Omental fat pad (tissue), 4 donors: ENCODE measurements around the gene SLC6A1. TPM values are rescaled to one million over a fixed set of nuclear protein-coding genes. Genes with fewer than 3 reads are reported as not detected.
"Not testable (repeated sequence)": the region's sequence is repeated elsewhere in the genome, so short reads cannot be mapped to it uniquely, and the experiment has no call there.

Experiments
- ATAC-seq: fragments of 150-250 bp; one replicate; pipeline ENCODE4 v1.9.1; 2016; ENCODE audit warnings: mild to moderate bottlenecking, moderate library complexity; ENCODE audit not compliant: low FRiP score
- DNase-seq: peaks from one replicate; pipeline ENCODE4 v3.0.0-alpha.2; 2019; ENCODE audit warnings: low spot score
- CTCF ChIP-seq, 3 donors: fragments of 450-650 bp; IDR thresholded peaks; one replicate each; pipeline ENCODE4 v1.5.1; 2016 to 2017; ENCODE audit warnings: antibody characterized with exemption in 3 of 3, mild to moderate bottlenecking in 3 of 3, moderate library complexity in 2 of 3
- total RNA-seq, 4 donors: library from RNA; depleted of rRNA; stranded (reverse); fragments of >200 nt; gene quantifications; one replicate each; pipeline ENCODE4 v1.1.0, GENCODE V29; 2016

Gene SLC6A1
- total RNA-seq, 4 donors from 2014 or later = 0.09 to 2.0 (median 0.49) TPM

DNA sequence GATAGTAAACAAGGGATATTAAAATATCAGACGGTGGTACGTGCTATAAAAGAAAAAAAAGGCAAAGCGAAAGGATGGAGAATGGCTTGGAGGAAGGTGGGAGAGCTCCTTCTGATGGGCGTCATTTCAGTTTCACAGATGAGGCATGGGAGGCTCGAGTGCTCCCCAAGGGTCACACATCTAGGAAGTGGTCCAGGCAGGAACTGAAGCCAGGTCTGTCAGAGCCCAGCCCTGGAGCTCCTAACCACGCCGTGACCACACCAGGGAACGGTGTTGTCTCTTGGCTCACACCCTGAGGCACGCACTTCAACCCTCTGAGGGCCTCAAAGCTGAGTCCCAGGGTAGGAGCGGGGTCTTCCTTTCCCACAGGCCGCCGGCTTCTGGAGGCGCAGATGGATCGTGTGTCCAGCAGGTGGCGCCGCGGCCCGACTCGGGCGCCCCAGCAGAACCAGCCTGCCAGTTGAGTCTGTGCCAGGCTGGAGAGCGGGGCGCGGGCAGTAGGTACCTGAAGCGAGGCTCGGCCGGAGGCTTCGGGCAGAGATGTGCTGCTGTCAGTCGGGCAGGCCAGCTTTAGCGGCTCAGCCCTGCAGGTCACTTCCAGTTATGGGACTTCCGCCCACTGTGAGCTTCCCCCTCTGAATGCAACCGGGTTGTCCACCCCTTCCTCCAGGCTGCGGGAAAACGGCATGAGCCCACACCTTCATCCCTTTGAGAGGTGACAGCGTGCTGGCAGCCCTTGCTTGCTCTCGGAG is 68.1 kb downstream of the SLC6A1 start:
- DNase-seq = peak; percentile 40
- peak in 2 of 3 donors; percentile 35 to 66 for TF ChIP-seq CTCF (IDR thresholded peaks at IDR 0.05)
- ATAC-seq = peak; percentile 88

GRCh38 chr3:11061268-11061871 is 68.8 kb downstream of the SLC6A1 start:
- not testable (repeated sequence) for ATAC-seq, DNase-seq

- DNase-seq = no peak
- no peak for TF ChIP-seq CTCF (IDR thresholded peaks at IDR 0.05)
- no peak for ATAC-seq
Measured at GRCh38 chr3:11062704-11063103, 70.2 kb downstream of the SLC6A1 start.

DNA sequence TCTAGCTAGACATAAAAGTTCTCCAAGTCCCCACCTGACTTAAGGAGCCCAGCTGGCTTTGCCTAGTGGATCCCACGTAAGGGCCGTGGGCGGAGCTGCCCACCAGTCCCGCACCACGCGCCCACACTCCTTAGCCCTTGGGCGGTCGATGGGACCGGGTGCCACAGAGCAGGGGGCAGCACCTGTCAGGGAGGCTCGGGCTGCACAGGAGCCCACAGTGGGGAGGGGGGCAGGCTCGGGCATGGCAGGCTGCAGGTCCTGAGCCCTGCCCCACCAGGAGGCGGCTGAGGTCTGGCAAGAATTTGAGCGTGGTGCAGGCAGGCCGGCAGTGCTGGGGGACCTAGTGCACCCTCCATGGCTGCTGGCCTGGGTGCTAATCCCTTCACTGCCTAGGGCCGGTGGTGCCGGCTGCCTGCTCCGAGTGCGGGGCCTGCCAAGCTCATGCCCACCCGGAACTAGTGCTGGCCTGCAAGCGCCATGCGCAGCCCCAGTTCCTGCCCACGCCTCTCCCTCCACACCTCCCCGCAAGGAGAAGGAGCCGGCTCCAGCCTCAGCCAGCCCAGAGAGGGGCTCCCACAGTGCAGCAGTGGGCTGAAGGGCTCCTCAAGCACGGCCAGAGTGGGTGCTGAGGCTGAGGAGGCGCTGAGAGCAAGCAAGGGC is 78.7 kb downstream of the SLC6A1 start:
- DNase-seq (no peak), ATAC-seq (no peak)
- TF ChIP-seq CTCF (IDR thresholded peaks at IDR 0.05) = no peak

- ATAC-seq = no peak
- TF ChIP-seq CTCF (IDR thresholded peaks at IDR 0.05) = no peak
- no peak for DNase-seq
Measured at GRCh38 chr3:11072631-11073030, 80.1 kb downstream of the SLC6A1 start.

GRCh38 chr3:11074011-11074410 is 81.5 kb downstream of the SLC6A1 start:
- no peak for DNase-seq
- no peak for TF ChIP-seq CTCF (IDR thresholded peaks at IDR 0.05)
- no peak for ATAC-seq

GRCh38 chr3:11074451-11074850 is 81.9 kb downstream of the SLC6A1 start:
- no peak for TF ChIP-seq CTCF (IDR thresholded peaks at IDR 0.05)
- no peak for ATAC-seq
- no peak for DNase-seq

GRCh38 chr3:11075122-11075521 is 82.6 kb downstream of the SLC6A1 start:
- ATAC-seq = not testable (repeated sequence)

More at GRCh38 chr3:11075122-11075521, 82.6 kb downstream of the SLC6A1 start:
- not testable (repeated sequence) for DNase-seq
